PFSK-1 (cell line): ENCODE measurements around the gene HGF.

Experiments used
- FOXP2 ChIP-seq: optimal IDR thresholded peaks from 2 replicates; pipeline ENCODE3; 2011; ENCODE audit warnings: borderline replicate concordance, control low read depth, inconsistent platforms; ENCODE audit not compliant: insufficient read depth; ENCODE audit errors: extremely low read length, extremely low read depth
- POLR2AphosphoS5 ChIP-seq: IDR thresholded peaks from 2 replicates; pipeline ENCODE4 v1.6.1; 2012; ENCODE audit warnings: low read depth, mild to moderate bottlenecking, control low read depth, low read length, moderate library complexity
- SIN3A ChIP-seq: IDR thresholded peaks from 2 replicates; pipeline ENCODE4 v1.6.1; 2012; ENCODE audit warnings: mild to moderate bottlenecking, low read length, moderate library complexity, borderline replicate concordance; ENCODE audit not compliant: insufficient read depth
- TAF1 ChIP-seq: IDR thresholded peaks from 2 replicates; pipeline ENCODE4 v1.6.1; 2012; ENCODE audit warnings: low read length, control low read depth, borderline replicate concordance; ENCODE audit not compliant: insufficient read depth
- TF ChIP-seq, protein P1 (sequence below), 2 experiments: IDR thresholded peaks; 2 replicates each; pipeline versions ENCODE4 v1.6.1 to v1.8.0; 2011 to 2012; ENCODE audit warnings: low read depth in 2 of 2, low read length in 2 of 2, control low read depth in 1 of 2, inconsistent platforms in 1 of 2, mild to moderate bottlenecking in 1 of 2, moderate library complexity in 1 of 2; ENCODE audit not compliant: insufficient read depth in 1 of 2

Gene HGF

DNA sequence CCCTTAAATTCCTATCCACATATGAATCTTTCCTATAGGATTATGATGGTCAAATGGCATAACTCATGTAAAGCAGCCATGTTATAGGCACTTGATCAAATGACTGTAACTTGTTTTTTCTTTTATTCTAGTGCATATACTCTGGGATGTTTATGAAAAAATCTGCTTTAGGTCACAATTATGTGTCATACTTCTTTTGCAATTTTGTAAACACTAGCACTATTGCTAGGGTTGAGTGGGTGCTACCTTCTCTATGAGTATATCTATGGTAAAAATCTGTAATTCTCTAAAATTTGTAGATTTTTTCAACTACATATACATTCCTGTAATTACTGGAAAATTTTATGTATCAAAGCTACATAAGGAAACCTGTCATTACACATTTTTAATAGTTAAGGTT lies 50.0 kb downstream of the HGF start:
- TF ChIP-seq SIN3A = no peak
- TF ChIP-seq, protein P1, sequence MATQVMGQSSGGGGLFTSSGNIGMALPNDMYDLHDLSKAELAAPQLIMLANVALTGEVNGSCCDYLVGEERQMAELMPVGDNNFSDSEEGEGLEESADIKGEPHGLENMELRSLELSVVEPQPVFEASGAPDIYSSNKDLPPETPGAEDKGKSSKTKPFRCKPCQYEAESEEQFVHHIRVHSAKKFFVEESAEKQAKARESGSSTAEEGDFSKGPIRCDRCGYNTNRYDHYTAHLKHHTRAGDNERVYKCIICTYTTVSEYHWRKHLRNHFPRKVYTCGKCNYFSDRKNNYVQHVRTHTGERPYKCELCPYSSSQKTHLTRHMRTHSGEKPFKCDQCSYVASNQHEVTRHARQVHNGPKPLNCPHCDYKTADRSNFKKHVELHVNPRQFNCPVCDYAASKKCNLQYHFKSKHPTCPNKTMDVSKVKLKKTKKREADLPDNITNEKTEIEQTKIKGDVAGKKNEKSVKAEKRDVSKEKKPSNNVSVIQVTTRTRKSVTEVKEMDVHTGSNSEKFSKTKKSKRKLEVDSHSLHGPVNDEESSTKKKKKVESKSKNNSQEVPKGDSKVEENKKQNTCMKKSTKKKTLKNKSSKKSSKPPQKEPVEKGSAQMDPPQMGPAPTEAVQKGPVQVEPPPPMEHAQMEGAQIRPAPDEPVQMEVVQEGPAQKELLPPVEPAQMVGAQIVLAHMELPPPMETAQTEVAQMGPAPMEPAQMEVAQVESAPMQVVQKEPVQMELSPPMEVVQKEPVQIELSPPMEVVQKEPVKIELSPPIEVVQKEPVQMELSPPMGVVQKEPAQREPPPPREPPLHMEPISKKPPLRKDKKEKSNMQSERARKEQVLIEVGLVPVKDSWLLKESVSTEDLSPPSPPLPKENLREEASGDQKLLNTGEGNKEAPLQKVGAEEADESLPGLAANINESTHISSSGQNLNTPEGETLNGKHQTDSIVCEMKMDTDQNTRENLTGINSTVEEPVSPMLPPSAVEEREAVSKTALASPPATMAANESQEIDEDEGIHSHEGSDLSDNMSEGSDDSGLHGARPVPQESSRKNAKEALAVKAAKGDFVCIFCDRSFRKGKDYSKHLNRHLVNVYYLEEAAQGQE (IDR thresholded peaks at IDR 0.05; ENCODE audit: insufficient read depth in 1 of 2, low read depth in 2 of 2, low read length in 2 of 2) = no peak
- no peak for TF ChIP-seq TAF1
- TF ChIP-seq POLR2AphosphoS5 = no peak
- TF ChIP-seq FOXP2 = no peak

DNA sequence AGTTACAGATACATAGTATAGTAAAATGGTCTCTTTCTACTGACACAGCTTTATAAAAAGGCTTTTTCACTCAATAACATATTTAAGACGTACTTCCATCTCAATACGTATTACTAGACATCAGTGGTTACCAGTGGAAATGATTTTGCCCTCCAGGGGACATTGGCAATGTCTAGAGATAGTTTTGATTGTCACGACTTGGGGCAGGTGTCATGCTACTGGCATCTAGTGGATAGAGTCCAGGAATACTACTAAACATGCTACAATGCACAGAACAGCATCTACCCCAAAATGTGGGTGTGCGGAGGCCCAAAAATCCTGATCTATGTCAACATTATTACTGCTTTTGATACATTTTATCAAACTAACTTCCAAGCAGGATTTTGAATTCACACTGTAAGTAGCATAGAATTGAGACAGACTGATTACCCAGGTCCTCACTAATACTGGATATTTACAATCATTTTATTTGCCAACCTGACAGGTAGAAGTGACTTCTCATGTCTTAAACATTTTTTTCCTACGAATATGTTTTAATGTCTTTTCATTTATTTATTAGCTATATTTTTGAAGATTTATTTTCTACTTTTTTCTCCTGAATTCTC lies 53.8 kb downstream of the HGF start:
- TF ChIP-seq POLR2AphosphoS5 (no peak), FOXP2 (no peak), SIN3A (no peak), TAF1 (no peak)
- TF ChIP-seq, protein P1 (IDR thresholded peaks at IDR 0.05; ENCODE audit: insufficient read depth in 1 of 2, low read depth in 2 of 2, low read length in 2 of 2) = no peak

DNA sequence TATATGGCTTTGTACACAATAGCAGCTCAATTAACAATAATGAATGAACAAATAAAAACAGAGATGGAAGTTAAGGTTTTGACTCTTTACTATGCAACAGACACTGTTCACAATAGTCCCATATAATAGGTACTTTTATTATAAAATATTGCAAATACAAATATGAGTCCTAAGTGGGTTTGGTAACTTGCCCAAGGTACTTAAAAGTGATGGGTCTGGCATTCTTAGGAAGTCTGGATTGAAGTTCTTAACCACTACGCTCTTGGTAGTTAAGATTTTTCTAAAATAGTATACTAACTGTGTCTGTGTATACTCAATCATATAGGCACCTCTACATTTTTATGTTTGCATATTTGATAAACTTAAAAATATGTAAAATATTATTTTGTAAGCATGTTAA lies 55.5 kb downstream of the HGF start:
- no peak for TF ChIP-seq POLR2AphosphoS5
- TF ChIP-seq, protein P1 (IDR thresholded peaks at IDR 0.05; ENCODE audit: insufficient read depth in 1 of 2, low read depth in 2 of 2, low read length in 2 of 2) = no peak
- TF ChIP-seq TAF1 = no peak
- TF ChIP-seq FOXP2 = no peak
- no peak for TF ChIP-seq SIN3A

DNA sequence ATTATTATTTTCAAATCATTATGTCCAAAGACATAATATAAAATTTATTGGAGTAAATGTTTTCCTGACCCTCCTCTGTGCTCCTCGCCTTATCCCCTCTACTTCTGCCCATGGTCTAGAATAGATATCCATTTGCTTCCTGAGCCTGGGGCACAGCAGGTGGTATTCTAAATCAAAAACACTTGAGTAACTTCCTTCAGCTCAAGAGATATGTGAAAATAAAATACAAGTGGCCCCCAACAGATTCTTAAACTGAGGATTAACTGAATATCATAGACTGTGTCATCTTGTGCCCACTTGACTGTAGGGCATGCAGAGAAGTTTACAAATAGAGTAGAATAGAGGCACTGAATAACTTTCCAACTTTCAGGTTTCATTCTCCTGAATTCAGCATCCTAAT lies 59.1 kb downstream of the HGF start:
- TF ChIP-seq, protein P1 (IDR thresholded peaks at IDR 0.05; ENCODE audit: insufficient read depth in 1 of 2, low read depth in 2 of 2, low read length in 2 of 2) = no peak
- TF ChIP-seq TAF1 = no peak
- TF ChIP-seq POLR2AphosphoS5 = no peak
- TF ChIP-seq SIN3A = no peak
- TF ChIP-seq FOXP2 = no peak

DNA sequence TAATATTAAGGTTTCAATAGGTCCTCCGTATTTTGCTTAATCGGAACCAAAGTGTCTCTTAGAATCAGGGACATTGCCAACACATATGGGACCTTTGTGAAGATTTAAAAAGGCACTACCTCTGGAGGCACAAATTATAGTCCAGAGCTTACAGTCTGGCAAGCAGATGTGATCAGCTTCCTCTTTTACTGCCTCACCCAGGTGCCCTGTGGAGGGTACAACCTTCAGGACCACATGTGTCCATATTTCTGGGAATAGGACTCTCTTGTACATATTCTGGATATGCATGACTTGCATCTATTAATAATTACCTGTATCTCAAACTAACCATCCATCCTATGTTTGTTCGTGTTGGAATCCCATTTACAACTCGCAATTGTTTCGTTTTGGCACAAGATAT lies 60.0 kb downstream of the HGF start:
- TF ChIP-seq SIN3A = no peak
- TF ChIP-seq POLR2AphosphoS5 = no peak
- no peak for TF ChIP-seq FOXP2
- TF ChIP-seq, protein P1 (IDR thresholded peaks at IDR 0.05; ENCODE audit: insufficient read depth in 1 of 2, low read depth in 2 of 2, low read length in 2 of 2) = no peak
- TF ChIP-seq TAF1 = no peak
